Right lung (tissue), 10 donors: Measurements from ENCODE around the gene ENDOU. TPM values are rescaled to one million over a fixed set of nuclear protein-coding genes. Genes with fewer than 3 reads are reported as not detected.

Source experiments
- DNase-seq, 2 donors: peaks; one replicate each; pipeline ENCODE4 v3.0.0-alpha.2; 2013
- long read RNA-seq, 8 donors: transcript quantifications; one replicate each; lab custom pipeline, GENCODE V29; 2026
- polyA plus RNA-seq, 5 donors: library from polyadenylated mRNA; unstranded; fragments of 120-200 nt; gene quantifications; one replicate each; pipeline versions ENCODE4 v1.2.1 to v1.2.3, GENCODE V29; 2013; ENCODE audit warnings: inconsistent platforms in 1 of 5, low replicate concordance in 1 of 5; ENCODE audit not compliant: insufficient read length in 5 of 5, insufficient read depth in 1 of 5

The ENDOU gene, protein sequence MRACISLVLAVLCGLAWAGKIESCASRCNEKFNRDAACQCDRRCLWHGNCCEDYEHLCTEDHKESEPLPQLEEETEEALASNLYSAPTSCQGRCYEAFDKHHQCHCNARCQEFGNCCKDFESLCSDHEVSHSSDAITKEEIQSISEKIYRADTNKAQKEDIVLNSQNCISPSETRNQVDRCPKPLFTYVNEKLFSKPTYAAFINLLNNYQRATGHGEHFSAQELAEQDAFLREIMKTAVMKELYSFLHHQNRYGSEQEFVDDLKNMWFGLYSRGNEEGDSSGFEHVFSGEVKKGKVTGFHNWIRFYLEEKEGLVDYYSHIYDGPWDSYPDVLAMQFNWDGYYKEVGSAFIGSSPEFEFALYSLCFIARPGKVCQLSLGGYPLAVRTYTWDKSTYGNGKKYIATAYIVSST
- polyA plus RNA-seq: under 1 TPM; 0.24 to 0.33 (median 0.29) TPM
- long read RNA-seq, donor 1: 0 reads
- long read RNA-seq, donor 2: 0 reads
- long read RNA-seq, donor 3: 0 reads
- long read RNA-seq, donor 4: 0 reads
- long read RNA-seq, donor 5: 0 reads
- long read RNA-seq, donor 6: 0 reads
- long read RNA-seq, donor 7: 0 reads
- long read RNA-seq, donor 8: 0 reads

GRCh38 chr12:47725091-47725772 lies at the start of gene ENDOU:
Gene ENDOU (minus strand): TSS chr12:47725490. CDS start chr12:47725413, 77 bp downstream.
- DNase-seq: no peak

DNA sequence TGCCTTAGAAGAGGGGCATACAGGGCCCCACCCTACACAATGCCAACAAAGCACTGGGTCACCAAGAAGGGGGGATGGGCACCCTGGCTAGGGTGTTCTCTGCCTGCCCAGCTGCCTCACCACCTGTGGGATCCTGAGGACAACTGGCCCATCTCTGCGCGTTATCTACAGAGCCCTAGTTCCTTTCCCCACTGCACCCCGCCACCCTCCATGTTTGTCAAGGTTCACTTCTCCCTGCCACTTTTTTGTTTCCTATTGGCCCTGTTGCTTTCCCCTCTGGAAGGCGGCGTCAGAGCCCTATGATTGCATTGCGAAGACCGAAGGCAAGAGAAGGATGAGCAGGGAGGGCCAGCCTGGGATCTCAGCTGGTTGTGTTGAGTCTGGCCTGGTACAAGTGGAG lies 49.4 kb upstream of the ENDOU start:
- no peak for DNase-seq

DNA sequence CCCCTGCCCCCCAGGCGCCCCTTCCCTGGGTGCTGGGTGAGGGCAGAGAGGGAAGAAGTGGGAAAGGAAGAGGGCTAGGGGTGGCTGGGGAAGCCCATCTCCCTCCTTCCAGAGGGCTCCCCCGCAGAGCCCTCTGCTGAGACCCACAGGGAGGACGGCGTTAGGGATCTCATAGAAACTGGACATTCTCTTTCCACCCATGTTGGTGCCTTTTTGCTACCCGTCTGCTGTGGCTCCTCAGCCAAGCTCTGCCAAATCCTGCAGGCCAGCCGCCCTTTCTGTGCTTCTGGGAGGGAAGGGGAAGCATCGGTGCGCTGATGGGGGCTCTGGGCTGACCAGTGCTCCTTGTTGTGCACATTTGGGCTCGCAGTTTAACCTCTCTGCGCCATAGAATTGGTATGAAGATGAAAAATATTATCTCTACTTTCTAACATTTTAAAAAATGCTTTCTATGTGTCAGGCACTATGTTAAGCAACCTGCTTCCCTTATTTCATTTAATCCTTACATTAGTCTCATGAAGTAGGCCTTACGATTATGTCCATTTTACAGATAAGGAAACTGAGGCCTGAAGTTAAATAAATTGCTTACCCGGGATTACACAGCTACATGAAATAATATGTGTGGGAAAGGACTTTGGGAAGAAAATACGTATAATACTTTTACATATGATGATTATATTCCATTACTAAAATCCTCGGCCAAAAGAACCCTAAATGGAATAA lies 48.7 kb upstream of the ENDOU start:
- DNase-seq: no peak

- no peak for DNase-seq
Measured at GRCh38 chr12:47773062-47773857, 48.0 kb upstream of the ENDOU start, which contains the start of gene SLC48A1. Gene SLC48A1 (plus strand): TSS chr12:47773238. CDS start chr12:47773305, 67 bp downstream.

- no peak for DNase-seq
Measured at GRCh38 chr12:47772738-47773061, 47.4 kb upstream of the ENDOU start.

- no peak for DNase-seq
Measured at GRCh38 chr12:47772094-47772660, 46.9 kb upstream of the ENDOU start.

- no peak for DNase-seq
Measured at GRCh38 chr12:47771304-47771703, 46.0 kb upstream of the ENDOU start.

DNA sequence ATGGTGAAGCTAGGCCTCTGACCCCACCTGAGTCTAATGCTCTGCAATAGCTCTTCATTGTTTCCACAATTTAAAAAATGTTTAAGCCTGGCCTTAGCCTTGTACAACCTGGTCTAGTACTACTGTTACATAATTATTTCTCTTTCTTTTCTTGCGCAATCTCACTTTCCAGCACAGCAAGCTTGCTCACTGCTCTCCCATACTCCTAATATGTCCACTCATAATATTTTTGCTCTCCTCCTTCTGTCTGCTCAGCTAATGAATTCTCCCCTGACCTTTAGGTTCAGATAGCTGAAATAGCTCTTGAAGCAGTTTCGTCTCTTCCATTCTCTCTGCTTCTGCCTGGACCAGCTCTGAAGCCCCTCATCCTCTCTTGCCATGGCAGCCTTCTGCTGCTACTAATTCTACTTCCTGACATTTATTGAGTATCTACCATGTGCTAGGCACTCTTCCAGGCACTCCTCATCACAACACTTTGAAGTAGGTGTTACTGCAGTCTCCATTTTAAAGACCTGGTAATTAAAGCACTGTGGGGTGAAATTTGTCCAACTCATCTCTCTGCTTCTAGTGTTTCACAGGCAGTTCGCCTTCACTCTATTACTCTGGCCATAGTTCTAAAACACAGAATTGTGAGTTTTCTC lies 44.9 kb upstream of the ENDOU start:
- DNase-seq: no peak

GRCh38 chr12:47769234-47770085 lies 44.2 kb upstream of the ENDOU start:
- DNase-seq: no peak

DNA sequence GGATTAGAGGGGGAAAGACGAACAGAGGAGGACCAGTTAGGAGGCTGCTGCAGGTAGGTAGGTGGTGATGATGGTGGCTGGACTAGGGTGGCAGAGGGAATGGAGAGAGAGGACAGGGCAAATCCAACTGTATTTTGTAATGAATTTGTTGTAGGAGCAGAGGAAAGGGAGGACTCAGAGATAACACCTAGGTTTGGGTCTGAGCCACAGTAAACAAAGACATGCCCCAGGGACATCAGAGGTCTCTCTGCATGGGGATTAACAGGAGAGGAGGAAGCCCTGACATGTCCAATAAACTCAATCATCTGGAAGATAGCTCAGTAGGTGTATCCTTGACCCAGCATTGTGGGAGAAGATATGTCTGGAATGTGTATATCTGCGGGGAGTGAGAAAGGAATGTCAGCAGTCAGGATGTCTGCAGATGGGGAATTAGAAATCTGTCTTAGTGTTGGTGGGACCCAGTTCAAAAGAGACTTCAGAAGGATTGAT lies 43.1 kb upstream of the ENDOU start:
- DNase-seq: no peak

DNA sequence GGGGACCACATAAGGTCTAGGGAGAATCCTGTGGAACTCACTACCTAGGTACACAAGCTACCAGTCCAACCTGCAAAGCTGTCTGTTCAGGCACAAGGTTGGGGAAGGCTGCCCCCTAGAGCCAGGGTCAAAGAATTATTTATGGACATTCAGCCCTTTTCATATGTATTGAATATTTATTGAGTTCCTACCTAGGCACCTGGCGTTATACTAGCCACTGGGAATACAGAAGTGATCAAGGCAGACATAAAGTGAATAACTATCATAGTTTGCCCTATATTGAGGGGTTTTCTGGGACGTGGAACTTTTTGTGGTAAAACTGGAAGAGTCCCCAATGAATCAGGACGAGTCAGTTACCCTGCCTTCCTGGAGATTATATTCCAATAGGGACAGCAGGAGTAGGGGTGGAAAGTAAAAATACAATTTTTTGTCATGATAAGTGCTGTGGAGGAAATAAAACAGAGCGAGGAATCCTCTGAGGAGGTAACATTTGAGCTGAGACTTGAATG lies 42.0 kb upstream of the ENDOU start:
- DNase-seq: no peak

DNA sequence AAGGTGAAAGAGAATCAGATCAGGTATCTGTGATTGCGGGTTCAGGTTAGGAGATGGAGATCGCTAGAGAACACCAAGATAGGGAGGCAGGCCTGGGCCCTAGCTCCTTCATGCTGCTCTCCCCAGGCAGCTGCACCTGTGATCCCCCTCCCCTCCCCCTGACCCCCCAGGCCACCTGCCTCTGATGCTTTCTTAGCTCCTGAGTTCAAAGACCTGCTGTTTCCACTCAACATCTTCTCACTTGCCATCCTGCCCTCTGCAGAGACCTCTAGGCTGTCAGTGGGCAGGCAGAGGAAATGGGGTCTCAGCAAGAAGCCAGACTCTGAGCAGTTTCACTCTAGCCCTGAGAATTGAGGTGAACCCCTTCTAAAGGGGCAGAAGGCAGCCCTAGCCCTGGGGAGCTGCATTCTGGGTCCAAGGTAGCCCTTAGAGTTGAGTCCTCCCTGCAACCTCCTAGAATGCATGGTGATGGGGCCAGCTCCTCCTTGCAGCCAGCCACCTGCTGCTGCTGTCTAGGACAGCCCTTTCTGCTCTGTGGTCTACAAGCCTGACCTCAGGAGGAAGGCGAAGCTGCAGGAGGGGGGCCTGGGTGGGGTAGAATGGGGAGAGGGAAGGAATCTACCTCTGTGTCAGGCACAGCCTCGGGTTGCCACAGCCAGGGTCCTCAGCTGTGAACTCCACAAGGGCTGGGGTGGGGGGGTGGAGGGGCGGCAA lies 41.4 kb upstream of the ENDOU start:
- no peak for DNase-seq

DNA sequence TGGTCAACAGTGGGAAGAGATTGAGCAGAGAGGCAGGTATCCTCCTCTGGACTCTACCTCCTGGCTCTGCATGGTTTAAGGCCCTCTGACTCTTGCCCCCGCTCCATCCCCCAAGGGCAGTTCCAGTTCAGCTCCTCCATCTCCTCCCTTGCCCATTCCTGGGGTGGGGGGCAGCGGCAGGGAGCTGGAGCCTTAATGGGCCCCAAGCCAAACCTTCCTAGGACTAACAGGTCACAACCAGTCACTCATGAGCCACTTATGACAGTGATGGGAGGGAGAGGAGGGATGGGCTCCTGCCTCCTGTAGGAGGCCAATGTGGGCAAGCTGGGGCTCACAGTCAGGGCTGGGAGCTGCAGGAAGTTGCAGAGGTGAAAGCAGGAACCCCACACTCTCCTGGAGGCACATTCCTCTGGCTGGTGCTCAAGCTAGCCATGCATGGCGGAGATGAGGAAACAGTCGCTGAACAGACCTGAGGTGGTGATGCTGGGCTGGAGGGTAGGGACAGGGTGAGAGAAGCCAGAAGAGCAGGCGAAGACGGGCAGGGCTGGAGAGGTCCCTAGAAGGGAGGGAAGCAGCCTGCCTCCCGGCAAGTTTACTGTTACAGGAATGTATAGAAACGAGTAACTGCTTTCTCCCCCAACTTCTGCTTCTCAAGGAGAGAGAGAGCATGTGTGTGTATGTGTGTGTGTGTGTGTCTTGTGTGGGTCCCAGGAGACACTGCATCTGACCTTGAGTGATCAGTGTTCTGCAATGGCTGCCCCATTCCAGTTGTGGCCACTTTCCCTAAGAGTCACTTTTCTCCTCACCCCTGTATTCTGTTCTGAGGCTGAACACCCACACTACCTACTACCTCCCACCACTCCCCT lies 38.4 kb upstream of the ENDOU start:
- DNase-seq: no peak

GRCh38 chr12:47762850-47763465 lies 37.7 kb upstream of the ENDOU start:
- DNase-seq: no peak

DNA sequence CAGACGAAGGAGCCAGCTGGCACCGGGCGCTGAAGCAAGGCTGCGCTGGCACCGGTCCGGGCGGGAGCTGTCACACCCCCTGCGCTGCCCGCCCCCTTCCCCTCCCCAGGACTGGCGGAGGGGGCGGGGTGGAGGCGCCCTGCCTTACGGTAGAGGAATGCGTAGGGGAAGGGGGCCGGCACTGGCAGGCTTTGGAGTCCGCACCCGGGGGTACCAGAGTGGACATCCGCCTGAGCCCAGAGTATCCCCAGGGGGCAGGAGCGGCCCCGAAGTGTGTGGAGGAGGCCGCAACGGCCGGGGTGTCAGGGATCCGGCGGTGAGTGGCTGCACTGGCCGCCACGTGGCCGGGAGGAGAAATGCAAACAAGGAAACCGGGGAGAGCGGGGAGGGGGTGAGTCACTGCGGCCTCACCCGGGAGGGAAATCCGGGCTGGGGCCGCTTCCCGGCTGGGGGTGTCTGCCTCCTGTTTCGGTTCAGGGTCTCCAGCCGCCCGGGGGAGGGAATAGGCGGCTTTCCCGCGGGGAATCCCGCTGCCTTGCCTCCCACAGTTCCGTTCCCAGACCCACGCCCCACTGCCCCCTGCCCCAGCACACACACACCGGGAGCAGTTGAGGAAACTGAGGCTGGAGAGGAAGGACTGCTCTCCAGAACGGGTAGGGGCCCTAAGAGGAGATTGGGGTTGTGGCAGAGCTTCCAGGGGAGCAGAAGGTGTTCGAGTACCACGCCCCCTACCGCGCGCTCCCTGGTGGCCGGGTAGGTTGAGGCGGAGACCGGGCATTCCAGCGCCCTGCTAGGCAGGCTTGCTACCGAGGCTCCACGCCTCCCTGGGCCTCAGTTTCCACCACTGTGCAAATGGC lies 33.8 kb upstream of the ENDOU start, which contains the start of gene RAPGEF3:
Gene RAPGEF3 (minus strand): TSS at position 47 of the 857 bp plus-strand sequence. CDS start 324 bp downstream, outside the sequence.
- peak; percentile 79 to 81 for DNase-seq

GRCh38 chr12:47758584-47758833 lies 33.2 kb upstream of the ENDOU start:
- no peak for DNase-seq
